ENCODE data around the gene IL1RL2.

IL1RL2 gene

GRCh38 chr2:102158011-102158755 lies 28.6 kb upstream of the IL1RL2 start:
- TF ChIP-seq, protein P1, sequence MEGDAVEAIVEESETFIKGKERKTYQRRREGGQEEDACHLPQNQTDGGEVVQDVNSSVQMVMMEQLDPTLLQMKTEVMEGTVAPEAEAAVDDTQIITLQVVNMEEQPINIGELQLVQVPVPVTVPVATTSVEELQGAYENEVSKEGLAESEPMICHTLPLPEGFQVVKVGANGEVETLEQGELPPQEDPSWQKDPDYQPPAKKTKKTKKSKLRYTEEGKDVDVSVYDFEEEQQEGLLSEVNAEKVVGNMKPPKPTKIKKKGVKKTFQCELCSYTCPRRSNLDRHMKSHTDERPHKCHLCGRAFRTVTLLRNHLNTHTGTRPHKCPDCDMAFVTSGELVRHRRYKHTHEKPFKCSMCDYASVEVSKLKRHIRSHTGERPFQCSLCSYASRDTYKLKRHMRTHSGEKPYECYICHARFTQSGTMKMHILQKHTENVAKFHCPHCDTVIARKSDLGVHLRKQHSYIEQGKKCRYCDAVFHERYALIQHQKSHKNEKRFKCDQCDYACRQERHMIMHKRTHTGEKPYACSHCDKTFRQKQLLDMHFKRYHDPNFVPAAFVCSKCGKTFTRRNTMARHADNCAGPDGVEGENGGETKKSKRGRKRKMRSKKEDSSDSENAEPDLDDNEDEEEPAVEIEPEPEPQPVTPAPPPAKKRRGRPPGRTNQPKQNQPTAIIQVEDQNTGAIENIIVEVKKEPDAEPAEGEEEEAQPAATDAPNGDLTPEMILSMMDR (IDR thresholded peaks at IDR 0.05; ENCODE audit: low read depth, low read length): no peak
- H3K4me3 ChIP-seq (ENCODE audit: low read depth, low read length): no peak overlapping the region

DNA sequence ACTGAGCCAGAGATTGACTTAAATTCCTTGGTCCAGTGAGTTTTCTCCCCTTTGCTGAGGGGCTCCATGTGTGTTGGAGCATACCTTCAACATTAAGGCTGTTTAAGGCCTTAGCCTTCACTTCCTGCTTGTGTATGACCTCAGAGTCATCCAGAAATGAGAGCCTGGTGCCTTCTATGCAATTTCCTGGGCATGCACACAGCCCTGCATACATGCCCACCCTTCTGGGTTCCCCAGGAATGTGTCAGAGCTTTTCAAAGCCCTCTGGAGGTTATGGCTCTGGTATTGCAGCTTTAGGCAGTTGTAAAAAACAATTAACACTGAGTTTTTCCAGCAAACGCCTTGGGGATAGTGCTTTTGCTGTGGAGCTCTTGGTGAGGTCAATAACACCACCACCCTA lies 27.5 kb upstream of the IL1RL2 start:
- TF ChIP-seq, protein P1 (IDR thresholded peaks at IDR 0.05; ENCODE audit: low read depth, low read length): no peak
- H3K4me3 ChIP-seq (ENCODE audit: low read depth, low read length): no peak overlapping the region

- no peak overlapping the region for H3K4me3 ChIP-seq (ENCODE audit: low read depth, low read length)
- TF ChIP-seq, protein P1 (IDR thresholded peaks at IDR 0.05; ENCODE audit: low read depth, low read length): peak; percentile 53
Observed at GRCh38 chr2:102166189-102166845, 20.5 kb upstream of the IL1RL2 start.

DNA sequence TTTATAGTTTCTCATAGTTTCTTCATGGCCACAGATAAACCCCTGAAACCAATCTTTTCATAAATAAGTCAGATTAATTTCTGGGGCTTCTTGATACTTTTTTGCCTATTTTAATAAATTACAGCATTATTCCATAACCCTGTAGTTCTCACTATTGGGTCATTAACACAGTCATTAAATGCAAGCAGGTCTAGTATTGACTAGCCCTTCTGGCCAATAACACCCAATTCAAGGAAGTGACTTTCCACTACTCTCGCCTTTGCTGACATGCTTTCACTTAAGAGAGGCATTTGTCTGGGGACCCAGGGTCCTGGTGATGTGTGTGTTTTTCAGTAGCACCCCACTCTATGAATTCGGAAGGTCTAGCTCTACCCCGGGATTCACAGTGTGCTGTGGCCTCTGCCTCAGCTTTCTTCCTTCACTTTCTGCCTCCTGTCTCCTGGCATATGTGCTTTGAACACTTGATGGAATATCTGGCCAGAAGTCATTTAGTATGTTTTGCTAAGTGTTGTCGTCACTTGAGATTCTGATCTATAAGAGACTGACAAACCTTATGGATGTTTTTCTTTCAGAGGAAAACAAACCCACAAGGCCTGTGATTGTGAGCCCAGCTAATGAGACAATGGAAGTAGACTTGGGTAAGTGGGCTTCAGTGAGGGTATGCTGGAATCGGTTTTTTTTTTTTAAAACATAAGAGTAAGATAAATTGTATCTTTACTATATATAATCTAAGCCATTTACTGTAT lies 18.6 kb upstream of the IL1RL2 start:
- TF ChIP-seq, protein P1 (IDR thresholded peaks at IDR 0.05; ENCODE audit: low read depth, low read length): no peak
- H3K4me3 ChIP-seq (ENCODE audit: low read depth, low read length): no peak overlapping the region

DNA sequence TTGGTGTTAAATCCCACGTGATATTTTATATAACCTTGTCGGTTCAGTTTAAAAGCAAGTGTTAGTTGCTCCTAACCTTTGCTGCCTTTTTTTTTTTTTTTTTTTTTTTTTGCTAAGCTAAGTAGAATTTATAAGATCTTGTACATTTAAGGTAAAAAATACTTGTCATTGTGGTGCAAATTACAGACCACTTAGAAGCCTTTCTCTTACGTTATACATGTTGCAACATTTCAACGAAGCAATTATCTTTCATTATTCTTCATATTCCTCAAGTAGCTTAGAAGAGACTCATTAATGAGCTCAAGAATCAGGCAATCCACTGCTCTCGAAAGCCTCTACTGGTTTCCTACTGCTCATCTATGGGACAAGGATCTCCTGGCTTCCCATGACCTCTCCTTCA lies 14.9 kb upstream of the IL1RL2 start:
- H3K4me3 ChIP-seq (ENCODE audit: low read depth, low read length): no peak overlapping the region
- TF ChIP-seq, protein P1 (IDR thresholded peaks at IDR 0.05; ENCODE audit: low read depth, low read length): no peak

- no peak overlapping the region for H3K4me3 ChIP-seq (ENCODE audit: low read depth, low read length)
- TF ChIP-seq, protein P1 (IDR thresholded peaks at IDR 0.05; ENCODE audit: low read depth, low read length): no peak
Observed at GRCh38 chr2:102172745-102173144, 14.1 kb upstream of the IL1RL2 start.

DNA sequence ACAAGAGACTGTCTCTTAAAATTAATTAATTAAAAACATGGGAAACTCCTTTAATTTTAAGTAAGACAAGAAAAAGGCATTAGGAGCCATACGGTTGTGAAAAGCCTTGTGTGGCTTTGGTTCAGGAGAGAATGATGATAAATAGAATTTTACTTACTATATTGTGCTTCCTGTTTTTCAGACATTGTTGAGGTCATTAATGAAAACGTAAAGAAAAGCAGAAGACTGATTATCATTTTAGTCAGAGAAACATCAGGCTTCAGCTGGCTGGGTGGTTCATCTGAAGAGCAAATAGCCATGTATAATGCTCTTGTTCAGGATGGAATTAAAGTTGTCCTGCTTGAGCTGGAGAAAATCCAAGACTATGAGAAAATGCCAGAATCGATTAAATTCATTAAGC lies 10.7 kb upstream of the IL1RL2 start:
- TF ChIP-seq, protein P1 (IDR thresholded peaks at IDR 0.05; ENCODE audit: low read depth, low read length): no peak
- no peak overlapping the region for H3K4me3 ChIP-seq (ENCODE audit: low read depth, low read length)
